Measurements from ENCODE around the gene TBP. TPM values are rescaled to one million over a fixed set of nuclear protein-coding genes. Genes with fewer than 3 reads are reported as not detected.
"Not testable (repeated sequence)": the region's sequence is repeated elsewhere in the genome, so short reads cannot be mapped to it uniquely, and the experiment has no call there.

Gene TBP
- total and polyA plus RNA-seq, 2 donors = 11.4 to 13.7 TPM

GRCh38 chr6:170523256-170524171 lies 30.7 kb upstream of the TBP start:
- Histone ChIP-seq H3K27ac (ENCODE audit: low read depth) (no peak overlapping the region), H3K36me3 (ENCODE audit: insufficient read depth) (no peaks in the 10 kb centered on the region), H3K4me3 (ENCODE audit: low read depth, low read length) (no peak overlapping the region), H3K4me1 (ENCODE audit: insufficient read depth) (no peaks in the 10 kb centered on the region)
- 54% methylated on average over 9 of the region's 9 CpGs for WGBS
- DNase-seq (ENCODE audit: extremely low spot score) = no peak

- H3K36me3 ChIP-seq (ENCODE audit: insufficient read depth) = no peaks in the 10 kb centered on the region
- no peak overlapping the region for H3K27ac ChIP-seq (ENCODE audit: low read depth)
- no peak for DNase-seq (ENCODE audit: extremely low spot score)
- no peaks in the 10 kb centered on the region for H3K4me1 ChIP-seq (ENCODE audit: insufficient read depth)
- no peak overlapping the region for H3K4me3 ChIP-seq (ENCODE audit: low read depth, low read length)
- 81% methylated on average over 5 of the region's 5 CpGs for WGBS
Measured at GRCh38 chr6:170524172-170524502, 30.0 kb upstream of the TBP start.

GRCh38 chr6:170525795-170526194 lies 28.4 kb upstream of the TBP start:
- no peaks in the 10 kb centered on the region for H3K36me3 ChIP-seq (ENCODE audit: insufficient read depth)
- no peaks in the 10 kb centered on the region for H3K4me1 ChIP-seq (ENCODE audit: insufficient read depth)
- H3K4me3 ChIP-seq (ENCODE audit: low read depth, low read length) = no peak overlapping the region
- WGBS = 36% methylated on average over 7 of the region's 7 CpGs
- no peak for DNase-seq (ENCODE audit: extremely low spot score)
- H3K27ac ChIP-seq (ENCODE audit: low read depth) = no peak overlapping the region

- WGBS = 95% methylated on average over 5 of the region's 5 CpGs
- H3K4me3 ChIP-seq (ENCODE audit: low read depth, low read length); DNase-seq (ENCODE audit: extremely low spot score); H3K36me3 ChIP-seq (ENCODE audit: insufficient read depth); H3K27ac ChIP-seq (ENCODE audit: low read depth); H3K4me1 ChIP-seq (ENCODE audit: insufficient read depth): not testable (repeated sequence)
Measured at GRCh38 chr6:170527995-170528394, 26.2 kb upstream of the TBP start.

GRCh38 chr6:170529839-170530469 lies 24.2 kb upstream of the TBP start:
- no peak overlapping the region for H3K4me3 ChIP-seq (ENCODE audit: low read depth, low read length)
- 51% methylated on average over 5 of the region's 5 CpGs for WGBS
- DNase-seq (ENCODE audit: extremely low spot score) = peak; percentile 57
- no peaks in the 10 kb centered on the region for H3K4me1 ChIP-seq (ENCODE audit: insufficient read depth)
- H3K36me3 ChIP-seq (ENCODE audit: insufficient read depth) = no peaks in the 10 kb centered on the region
- H3K27ac ChIP-seq (ENCODE audit: low read depth) = no peak overlapping the region

GRCh38 chr6:170532867-170533488 lies 21.2 kb upstream of the TBP start:
- 75% methylated on average over 7 of the region's 7 CpGs for WGBS
- Histone ChIP-seq H3K4me1 (ENCODE audit: insufficient read depth) (no peaks in the 10 kb centered on the region), H3K36me3 (ENCODE audit: insufficient read depth) (peaks cover 2% of the 10 kb centered on the region), H3K4me3 (ENCODE audit: low read depth, low read length) (no peak overlapping the region), H3K27ac (ENCODE audit: low read depth) (no peak overlapping the region)
- no peak for DNase-seq (ENCODE audit: extremely low spot score)

- DNase-seq (ENCODE audit: extremely low spot score) = no peak
- no peak overlapping the region for H3K4me3 ChIP-seq (ENCODE audit: low read depth, low read length)
- WGBS = 77% methylated on average over 2 of the region's 2 CpGs
- no peaks in the 10 kb centered on the region for H3K4me1 ChIP-seq (ENCODE audit: insufficient read depth)
- H3K27ac ChIP-seq (ENCODE audit: low read depth) = no peak overlapping the region
- peaks cover 2% of the 10 kb centered on the region for H3K36me3 ChIP-seq (ENCODE audit: insufficient read depth)
Measured at GRCh38 chr6:170533792-170534191, 20.4 kb upstream of the TBP start.

GRCh38 chr6:170535004-170535403 lies 19.2 kb upstream of the TBP start:
- Histone ChIP-seq H3K27ac (ENCODE audit: low read depth) (no peak overlapping the region), H3K36me3 (ENCODE audit: insufficient read depth) (peaks cover 2% of the 10 kb centered on the region), H3K4me3 (ENCODE audit: low read depth, low read length) (no peak overlapping the region), H3K4me1 (ENCODE audit: insufficient read depth) (no peaks in the 10 kb centered on the region)
- no peak for DNase-seq (ENCODE audit: extremely low spot score)
- 93% methylated on average over 5 of the region's 5 CpGs for WGBS

GRCh38 chr6:170536671-170537070 lies 17.5 kb upstream of the TBP start:
- peaks cover 2% of the 10 kb centered on the region for H3K36me3 ChIP-seq (ENCODE audit: insufficient read depth)
- no peaks in the 10 kb centered on the region for H3K4me1 ChIP-seq (ENCODE audit: insufficient read depth)
- 69% methylated on average over 5 of the region's 5 CpGs for WGBS
- no peak overlapping the region for H3K4me3 ChIP-seq (ENCODE audit: low read depth, low read length)
- no peak for DNase-seq (ENCODE audit: extremely low spot score)
- H3K27ac ChIP-seq (ENCODE audit: low read depth) = no peak overlapping the region

- H3K4me1 ChIP-seq (ENCODE audit: insufficient read depth) = no peaks in the 10 kb centered on the region
- H3K36me3 ChIP-seq (ENCODE audit: insufficient read depth) = peaks cover 5% of the 10 kb centered on the region
- 90% methylated on average over 4 of the region's 4 CpGs for WGBS
- no peak overlapping the region for H3K27ac ChIP-seq (ENCODE audit: low read depth)
- DNase-seq (ENCODE audit: extremely low spot score) = no peak
- no peak overlapping the region for H3K4me3 ChIP-seq (ENCODE audit: low read depth, low read length)
Measured at GRCh38 chr6:170537329-170537728, 16.8 kb upstream of the TBP start.

GRCh38 chr6:170542031-170542719 lies 12.0 kb upstream of the TBP start:
- no peak overlapping the region for H3K27ac ChIP-seq (ENCODE audit: low read depth)
- WGBS = 93% methylated on average over 10 of the region's 10 CpGs
- no peak overlapping the region for H3K4me3 ChIP-seq (ENCODE audit: low read depth, low read length)
- DNase-seq (ENCODE audit: extremely low spot score) = no peak
- no peaks in the 10 kb centered on the region for H3K4me1 ChIP-seq (ENCODE audit: insufficient read depth)
- peaks cover 7% of the 10 kb centered on the region for H3K36me3 ChIP-seq (ENCODE audit: insufficient read depth)

GRCh38 chr6:170545405-170545804 lies 8.8 kb upstream of the TBP start:
- no peak overlapping the region for H3K27ac ChIP-seq (ENCODE audit: low read depth)
- H3K36me3 ChIP-seq (ENCODE audit: insufficient read depth) = peaks cover 9% of the 10 kb centered on the region
- no peak overlapping the region for H3K4me3 ChIP-seq (ENCODE audit: low read depth, low read length)
- H3K4me1 ChIP-seq (ENCODE audit: insufficient read depth) = peaks cover 1% of the 10 kb centered on the region
- DNase-seq (ENCODE audit: extremely low spot score) = no peak
- WGBS = 48% methylated on average over 2 of the region's 2 CpGs

- Histone ChIP-seq H3K36me3 (ENCODE audit: insufficient read depth) (peaks cover 2% of the 10 kb centered on the region), H3K4me3 (ENCODE audit: low read depth, low read length) (peak within 1 kb of the TSS; percentile 84), H3K4me1 (ENCODE audit: insufficient read depth) (peaks cover 1% of the 10 kb centered on the region), H3K27ac (ENCODE audit: low read depth) (peak within 1 kb of the TSS; percentile 85)
- WGBS = under 1% methylated on average over 41 of the region's 41 CpGs
- peak; percentile 91 for DNase-seq (ENCODE audit: extremely low spot score)
Measured at GRCh38 chr6:170552765-170553533, 1.2 kb upstream of the TBP start, which contains the start of gene PSMB1. Gene PSMB1 (minus strand): TSS chr6:170553307. CDS start chr6:170553242, 65 bp downstream.

All from urinary bladder (tissue), 4 donors.